CD14-positive monocyte (primary cell): ENCODE results near the gene CCL18. TPM values are rescaled to one million over a fixed set of nuclear protein-coding genes. Genes with fewer than 3 reads are reported as not detected.

Experiments used
- DNase-seq, 3 donors: peaks; one replicate each; pipeline ENCODE4 v3.0.0-alpha.2; 2011 to 2022
- H2AFZ ChIP-seq: 2 replicates; pipeline ENCODE4 v1.6.0; 2012; ENCODE audit warnings: mild to moderate bottlenecking, low read depth, low read length, inconsistent platforms; ENCODE audit not compliant: insufficient read depth, poor library complexity, severe bottlenecking
- H3K27ac ChIP-seq, 2 donors: 1 replicate in 1 of 2; 2 replicates in 1 of 2; pipeline ENCODE4 v1.5.1; 2012 to 2013; ENCODE audit warnings: low read length in 2 of 2, control low read depth in 1 of 2, inconsistent platforms in 1 of 2, low read depth in 1 of 2, mild to moderate bottlenecking in 1 of 2
- H3K27me3 ChIP-seq, 2 donors: one replicate each; pipeline versions ENCODE4 v1.6.0 to v1.6.1; 2011 to 2013; ENCODE audit warnings: low read length in 2 of 2; ENCODE audit not compliant: control insufficient read depth in 2 of 2, insufficient read depth in 2 of 2
- H3K36me3 ChIP-seq, 2 donors: replicated peaks in 1 of 2; 1 replicate in 1 of 2; 2 replicates in 1 of 2; pipeline versions ENCODE4 v1.5.1 to v1.6.1; 2012 to 2013; ENCODE audit warnings: low read length in 2 of 2, control low read depth in 1 of 2, inconsistent platforms in 1 of 2, mild to moderate bottlenecking in 1 of 2; ENCODE audit not compliant: insufficient read depth in 2 of 2, control insufficient read depth in 1 of 2
- H3K4me1 ChIP-seq, 2 donors: 1 replicate in 1 of 2; 2 replicates in 1 of 2; pipeline versions ENCODE4 v1.5.1 to v1.6.1; 2012 to 2013; ENCODE audit warnings: low read length in 2 of 2, control low read depth in 1 of 2, inconsistent platforms in 1 of 2, mild to moderate bottlenecking in 1 of 2, moderate library complexity in 1 of 2; ENCODE audit not compliant: insufficient read depth in 2 of 2, control insufficient read depth in 1 of 2
- H3K4me2 ChIP-seq: replicated peaks from 2 replicates; pipeline ENCODE3; 2012; ENCODE audit warnings: low read length, moderate library complexity, mild to moderate bottlenecking; ENCODE audit not compliant: poor library complexity, severe bottlenecking; ENCODE audit errors: extremely low read depth
- H3K4me3 ChIP-seq, 3 experiments: fragments of 200-600 bp in 1 of 3; sonication (generic) in 1 of 3; replicated peaks in 1 of 3; 1 replicate in 2 of 3; 2 replicates in 1 of 3; pipeline ENCODE4 v1.5.1; 2011 to 2013; ENCODE audit warnings: low read length in 3 of 3, mild to moderate bottlenecking in 3 of 3, control low read depth in 2 of 3, low read depth in 2 of 3, inconsistent platforms in 1 of 3, moderate library complexity in 1 of 3
- H3K79me2 ChIP-seq: 2 replicates; pipeline ENCODE4 v1.6.0; 2012; ENCODE audit warnings: mild to moderate bottlenecking, control low read depth, inconsistent platforms, low read length, moderate library complexity; ENCODE audit not compliant: insufficient read depth
- H3K9ac ChIP-seq: 2 replicates; pipeline ENCODE4 v1.6.0; 2017; ENCODE audit warnings: low read length, mild to moderate bottlenecking; ENCODE audit not compliant: insufficient read depth, poor library complexity, severe bottlenecking
- H3K9me3 ChIP-seq, 2 donors: replicated peaks in 1 of 2; 1 replicate in 1 of 2; 2 replicates in 1 of 2; pipeline versions ENCODE4 v1.5.1 to v1.6.1; 2012 to 2013; ENCODE audit warnings: low read length in 2 of 2, control low read depth in 1 of 2; ENCODE audit not compliant: control insufficient read depth in 1 of 2, insufficient read depth in 1 of 2
- H4K20me1 ChIP-seq: 2 replicates; pipeline ENCODE4 v1.6.0; 2012; ENCODE audit warnings: mild to moderate bottlenecking, low read length, control low read depth, moderate library complexity; ENCODE audit not compliant: insufficient read depth
- H3K27ac Mint-ChIP-seq, 7 donors: one replicate each; pipeline ENCODE4 v1.8.0; 2020; ENCODE audit warnings: mild to moderate bottlenecking in 7 of 7, mixed read lengths in 7 of 7, moderate library complexity in 6 of 7, inconsistent platforms in 2 of 7
- H3K27me3 Mint-ChIP-seq, 3 donors: one replicate each; pipeline ENCODE4 v1.8.0; 2021 to 2022; ENCODE audit warnings: low read depth in 3 of 3, mild to moderate bottlenecking in 3 of 3, mixed read lengths in 3 of 3, moderate library complexity in 3 of 3, inconsistent platforms in 1 of 3
- H3K36me3 Mint-ChIP-seq, 2 donors: one replicate each; pipeline ENCODE4 v1.8.0; 2020; ENCODE audit warnings: mixed read lengths in 2 of 2, inconsistent platforms in 1 of 2, mild to moderate bottlenecking in 1 of 2
- H3K4me1 Mint-ChIP-seq: one replicate; pipeline ENCODE4 v1.8.0; 2020; ENCODE audit warnings: mild to moderate bottlenecking, mixed read lengths
- H3K4me3 Mint-ChIP-seq, 2 donors: one replicate each; pipeline ENCODE4 v1.8.0; 2020; ENCODE audit warnings: mild to moderate bottlenecking in 2 of 2, mixed read lengths in 2 of 2, moderate library complexity in 1 of 2
- H3K9me3 Mint-ChIP-seq, 7 donors: one replicate each; pipeline ENCODE4 v1.8.0; 2020 to 2022; ENCODE audit warnings: mixed read lengths in 7 of 7, mild to moderate bottlenecking in 6 of 7, moderate library complexity in 6 of 7, inconsistent platforms in 2 of 7
- WGBS: methylation state at CpG from one replicate; pipeline ENCODE4 v1.1.5; 2013; ENCODE audit warnings: missing lambda C conversion rate; ENCODE audit not compliant: insufficient coverage; 5-methylcytosine and 5-hydroxymethylcytosine counted together
- intact Hi-C, 2 donors: fragments of 100-400 bp; cut with micrococcal nuclease; formaldehyde crosslinking; loops; one replicate each; pipeline versions ENCODE4 v1.15.0 to v1.15.1; 2023
- polyA plus RNA-seq, 3 donors: library from polyadenylated mRNA; depleted of rRNA in 1 of 3; unstranded in 2 of 3; stranded (reverse) in 1 of 3; fragments of 300-500 nt in 2 of 3; fragments of >200 nt in 1 of 3; fragmentation: Illumina TruSeq in 2 of 3; gene quantifications; 1 replicate in 2 of 3; 2 replicates in 1 of 3; pipeline ENCODE4 v1.2.3, GENCODE V29; 2012 to 2021
- TF ChIP-seq, protein P1 (sequence below): fragments of 200-600 bp; IDR thresholded peaks from one replicate; pipeline ENCODE4 v1.8.0; 2022; ENCODE audit warnings: antibody characterized with exemption, mild to moderate bottlenecking

The CCL18 gene
- polyA plus RNA-seq, 3 donors = not detected

DNA sequence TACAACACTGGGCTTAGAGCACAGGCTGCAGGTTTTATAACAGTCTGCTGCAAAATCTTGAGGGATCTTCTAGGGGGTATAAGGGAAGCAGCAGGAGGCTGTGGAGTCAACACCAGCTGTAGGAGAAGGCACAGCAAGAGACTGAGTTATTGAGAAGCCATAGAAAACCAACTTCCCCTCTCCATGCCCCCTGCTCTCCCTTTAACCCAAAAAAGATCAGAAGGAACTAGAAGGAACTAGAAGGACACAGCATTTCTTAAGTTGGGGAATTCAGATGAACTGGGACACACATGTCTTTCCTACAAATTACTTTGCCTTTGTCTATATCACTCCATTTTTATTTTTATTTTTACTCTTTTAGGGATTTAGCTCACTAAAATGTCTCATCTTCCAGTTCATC is 6.2 kb upstream of the CCL18 start:
- no peak overlapping the region for H3K9ac ChIP-seq
- TF ChIP-seq, protein P1, sequence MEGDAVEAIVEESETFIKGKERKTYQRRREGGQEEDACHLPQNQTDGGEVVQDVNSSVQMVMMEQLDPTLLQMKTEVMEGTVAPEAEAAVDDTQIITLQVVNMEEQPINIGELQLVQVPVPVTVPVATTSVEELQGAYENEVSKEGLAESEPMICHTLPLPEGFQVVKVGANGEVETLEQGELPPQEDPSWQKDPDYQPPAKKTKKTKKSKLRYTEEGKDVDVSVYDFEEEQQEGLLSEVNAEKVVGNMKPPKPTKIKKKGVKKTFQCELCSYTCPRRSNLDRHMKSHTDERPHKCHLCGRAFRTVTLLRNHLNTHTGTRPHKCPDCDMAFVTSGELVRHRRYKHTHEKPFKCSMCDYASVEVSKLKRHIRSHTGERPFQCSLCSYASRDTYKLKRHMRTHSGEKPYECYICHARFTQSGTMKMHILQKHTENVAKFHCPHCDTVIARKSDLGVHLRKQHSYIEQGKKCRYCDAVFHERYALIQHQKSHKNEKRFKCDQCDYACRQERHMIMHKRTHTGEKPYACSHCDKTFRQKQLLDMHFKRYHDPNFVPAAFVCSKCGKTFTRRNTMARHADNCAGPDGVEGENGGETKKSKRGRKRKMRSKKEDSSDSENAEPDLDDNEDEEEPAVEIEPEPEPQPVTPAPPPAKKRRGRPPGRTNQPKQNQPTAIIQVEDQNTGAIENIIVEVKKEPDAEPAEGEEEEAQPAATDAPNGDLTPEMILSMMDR = no peak
- DNase-seq = peak in 1 of 3 donors; percentile 30
- H3K79me2 ChIP-seq = no peaks in the 10 kb centered on the region
- no peak overlapping the region for H2AFZ ChIP-seq
- no peaks in the 10 kb centered on the region for H3K36me3 ChIP-seq
- Mint-ChIP-seq H3K4me1 (peaks cover 20% of the 10 kb centered on the region), H3K9me3 (no peaks in the 10 kb centered on the region), H3K36me3 (no peaks in the 10 kb centered on the region), H3K27me3 (peaks cover 0 to 7% (median 1%) of the 10 kb centered on the region in 3 donors), H3K4me3 (no peak overlapping the region), H3K27ac (peak overlapping the region in 3 of 7 donors; percentile 14 to 37 (median 31))
- no peak overlapping the region for H3K4me3 ChIP-seq
- H3K27ac ChIP-seq = no peak overlapping the region
- H4K20me1 ChIP-seq = no peaks in the 10 kb centered on the region
- intact Hi-C loops = no loop called here
- H3K4me1 ChIP-seq = no peaks in the 10 kb centered on the region
- H3K4me2 ChIP-seq = no peak overlapping the region
- H3K9me3 ChIP-seq = no peaks in the 10 kb centered on the region
- H3K27me3 ChIP-seq = no peaks in the 10 kb centered on the region

- Histone ChIP-seq H3K27ac (no peak overlapping the region), H2AFZ (no peak overlapping the region), H3K4me3 (no peak overlapping the region), H3K36me3 (no peaks in the 10 kb centered on the region), H3K27me3 (no peaks in the 10 kb centered on the region), H3K9ac (no peak overlapping the region), H4K20me1 (no peaks in the 10 kb centered on the region), H3K4me2 (no peak overlapping the region), H3K9me3 (no peaks in the 10 kb centered on the region), H3K79me2 (no peaks in the 10 kb centered on the region), H3K4me1 (no peaks in the 10 kb centered on the region)
- Mint-ChIP-seq H3K27ac (no peak overlapping the region), H3K27me3 (peaks cover 0 to 7% (median 1%) of the 10 kb centered on the region in 3 donors), H3K36me3 (no peaks in the 10 kb centered on the region), H3K4me1 (peaks cover 20% of the 10 kb centered on the region), H3K4me3 (no peak overlapping the region), H3K9me3 (no peaks in the 10 kb centered on the region)
- intact Hi-C loops = no loop called here
- WGBS = 93% methylated on average over 3 of the region's 7 CpGs
- peak in 2 of 3 donors; percentile 4 to 45 for DNase-seq
- TF ChIP-seq, protein P1 = no peak
Measured at GRCh38 chr17:36059406-36059805, 4.7 kb upstream of the CCL18 start.
